Upper lobe of right lung (tissue), 1 donor: ENCODE results near the gene MSTO1. TPM values are rescaled to one million over a fixed set of nuclear protein-coding genes. Genes with fewer than 3 reads are reported as not detected.
"Not testable (repeated sequence)": the region's sequence is repeated elsewhere in the genome, so short reads cannot be mapped to it uniquely, and the experiment has no call there.

Experiments used
- ATAC-seq: fragments of 200-7000 bp; cut with Tn5 transposase; one replicate; pipeline ENCODE4 v1.9.1; 2020; ENCODE audit warnings: mild to moderate bottlenecking, moderate library complexity
- DNase-seq: peaks from one replicate; pipeline ENCODE4 v3.0.0-alpha.2; 2020
- H3K27ac ChIP-seq: fragments of 200-600 bp; one replicate; pipeline ENCODE4 v1.8.0; 2022
- H3K27me3 ChIP-seq: fragments of 200-600 bp; one replicate; pipeline ENCODE4 v1.8.0; 2022; ENCODE audit warnings: mild to moderate bottlenecking
- H3K36me3 ChIP-seq: fragments of 200-600 bp; one replicate; pipeline ENCODE4 v1.8.0; 2022
- H3K4me1 ChIP-seq: fragments of 200-600 bp; one replicate; pipeline ENCODE4 v1.8.0; 2022
- H3K4me3 ChIP-seq: fragments of 200-600 bp; one replicate; pipeline ENCODE4 v1.8.0; 2022; ENCODE audit warnings: mild to moderate bottlenecking
- H3K9me3 ChIP-seq: fragments of 200-600 bp; one replicate; pipeline ENCODE4 v1.8.0; 2022
- CTCF ChIP-seq: fragments of 200-600 bp; IDR thresholded peaks from one replicate; pipeline ENCODE4 v1.8.0; 2022; ENCODE audit warnings: antibody characterized with exemption
- intact Hi-C: fragments of 100-400 bp; cut with DNase I; formaldehyde crosslinking; loops from one replicate; pipeline ENCODE4 v1.11.0; 2022
- total RNA-seq: library from RNA; stranded (reverse); fragmentation: NEBNext Ultra II Directional; extraction: Animal tissue kit (Norgen Biotek cat#: 25700); gene quantifications from one replicate; pipeline ENCODE4 v1.2.1, GENCODE V29; 2021
- donor health status: DM: no; HTN: yes; CAD: no; lungs with severe emphysema.

Gene MSTO1
- total RNA-seq, 1 donor from 2014 or later, result 25.4 TPM

GRCh38 chr1:155570593-155570990 lies 39.4 kb upstream of the MSTO1 start:
- ATAC-seq, result no peak
- intact Hi-C loops, result no loop called here
- no peaks in the 10 kb centered on the region for H3K27me3 ChIP-seq
- no peak for DNase-seq
- no peaks in the 10 kb centered on the region for H3K9me3 ChIP-seq
- no peaks in the 10 kb centered on the region for H3K36me3 ChIP-seq
- H3K27ac ChIP-seq, result no peak overlapping the region
- TF ChIP-seq CTCF, result no peak
- no peak overlapping the region for H3K4me3 ChIP-seq
- no peaks in the 10 kb centered on the region for H3K4me1 ChIP-seq

GRCh38 chr1:155574077-155574476 lies 35.9 kb upstream of the MSTO1 start:
- Histone ChIP-seq H3K4me1 (no peaks in the 10 kb centered on the region), H3K27ac (no peak overlapping the region), H3K36me3 (no peaks in the 10 kb centered on the region), H3K9me3 (no peaks in the 10 kb centered on the region), H3K4me3 (no peak overlapping the region), H3K27me3 (no peaks in the 10 kb centered on the region)
- intact Hi-C loops, result no loop called here
- DNase-seq (no peak), ATAC-seq (no peak)
- TF ChIP-seq CTCF, result no peak

GRCh38 chr1:155575608-155576007 lies 34.4 kb upstream of the MSTO1 start:
- H3K36me3 ChIP-seq, H3K4me1 ChIP-seq, H3K9me3 ChIP-seq, ATAC-seq, H3K27ac ChIP-seq, intact Hi-C loops, H3K4me3 ChIP-seq, H3K27me3 ChIP-seq, DNase-seq: not testable (repeated sequence)

- H3K9me3 ChIP-seq, H3K4me1 ChIP-seq, H3K27ac ChIP-seq, H3K4me3 ChIP-seq, ATAC-seq, intact Hi-C loops, H3K36me3 ChIP-seq, DNase-seq, H3K27me3 ChIP-seq: not testable (repeated sequence)
Observed at GRCh38 chr1:155583846-155584245, 26.2 kb upstream of the MSTO1 start.

- H3K4me3 ChIP-seq, H3K27me3 ChIP-seq, H3K27ac ChIP-seq, ATAC-seq, intact Hi-C loops, H3K36me3 ChIP-seq, DNase-seq, H3K9me3 ChIP-seq, H3K4me1 ChIP-seq: not testable (repeated sequence)
Observed at GRCh38 chr1:155589282-155589681, 20.7 kb upstream of the MSTO1 start.

- H3K27me3 ChIP-seq, H3K9me3 ChIP-seq, H3K4me3 ChIP-seq, H3K27ac ChIP-seq, intact Hi-C loops, DNase-seq, H3K36me3 ChIP-seq, H3K4me1 ChIP-seq: not testable (repeated sequence)
- peak; percentile 22 for ATAC-seq
Observed at GRCh38 chr1:155590516-155591247, 19.3 kb upstream of the MSTO1 start.

- H3K36me3 ChIP-seq, result no peaks in the 10 kb centered on the region
Observed at GRCh38 chr1:155591770-155592169, 18.2 kb upstream of the MSTO1 start.

GRCh38 chr1:155595877-155596474 lies 14.0 kb upstream of the MSTO1 start:
- ATAC-seq, H3K27me3 ChIP-seq, intact Hi-C loops: not testable (repeated sequence)

More at GRCh38 chr1:155591770-155592169, 18.2 kb upstream of the MSTO1 start:
- Histone ChIP-seq H3K27ac (no peak overlapping the region), H3K27me3 (no peaks in the 10 kb centered on the region), H3K4me1 (peaks cover 4% of the 10 kb centered on the region), H3K9me3 (no peaks in the 10 kb centered on the region), H3K4me3 (no peak overlapping the region)
- TF ChIP-seq CTCF, result peak; percentile 60
- ATAC-seq (peak; percentile 85), DNase-seq (no peak)
- intact Hi-C loops, result no loop called here

More at GRCh38 chr1:155595877-155596474, 14.0 kb upstream of the MSTO1 start:
- H3K9me3 ChIP-seq, H3K36me3 ChIP-seq, H3K4me1 ChIP-seq, DNase-seq, H3K4me3 ChIP-seq, H3K27ac ChIP-seq: not testable (repeated sequence)
